Keratinocyte (primary cell): ENCODE data around the gene POPDC3. TPM values are rescaled to one million over a fixed set of nuclear protein-coding genes. Genes with fewer than 3 reads are reported as not detected.

Experiments
- DNase-seq: peaks from one replicate; pipeline ENCODE4 v3.0.0-alpha.2; 2011; ENCODE audit warnings: low read depth, missing footprints, low spot score
- FAIRE-seq: peaks from 2 replicates; lab custom pipeline; 2011; peaks lifted over from hg19 to GRCh38; lab: Jason Lieb, UNC
- H2AFZ ChIP-seq: 2 replicates; pipeline ENCODE4 v1.6.0; 2012; ENCODE audit warnings: low read length, control low read depth, inconsistent platforms; ENCODE audit not compliant: control insufficient read depth
- H3K27ac ChIP-seq: 2 replicates; pipeline ENCODE4 v1.5.1; 2011; ENCODE audit warnings: low read length; ENCODE audit not compliant: control insufficient read depth, insufficient read depth
- H3K27me3 ChIP-seq: 3 replicates; pipeline ENCODE4 v1.6.0; 2011; ENCODE audit warnings: low read length; ENCODE audit not compliant: control insufficient read depth, insufficient read depth; ENCODE audit errors: extremely low read depth
- H3K36me3 ChIP-seq, 2 experiments: 2 replicates in 1 of 2; 3 replicates in 1 of 2; pipeline ENCODE4 v1.5.1; 2011; ENCODE audit warnings: low read length in 2 of 2, mild to moderate bottlenecking in 1 of 2; ENCODE audit not compliant: control insufficient read depth in 2 of 2, insufficient read depth in 2 of 2; ENCODE audit errors: extremely low read depth in 1 of 2
- H3K4me1 ChIP-seq: 3 replicates; pipeline ENCODE4 v1.5.1; 2011; ENCODE audit warnings: low read length; ENCODE audit not compliant: control insufficient read depth, insufficient read depth; ENCODE audit errors: extremely low read depth
- H3K4me2 ChIP-seq: 3 replicates; pipeline ENCODE4 v1.6.0; 2011; ENCODE audit warnings: low read depth, low read length; ENCODE audit not compliant: control insufficient read depth, insufficient read depth; ENCODE audit errors: extremely low read depth
- H3K4me3 ChIP-seq, 3 experiments: fragments of 200-600 bp in 1 of 3; sonication (generic) in 1 of 3; 2 replicates in 2 of 3; 3 replicates in 1 of 3; pipeline ENCODE4 v1.5.1; 2011 to 2016; ENCODE audit warnings: low read length in 3 of 3, mild to moderate bottlenecking in 3 of 3, control low read depth in 2 of 3, inconsistent platforms in 1 of 3, low read depth in 1 of 3, mixed read lengths in 1 of 3, mixed run types in 1 of 3, moderate library complexity in 1 of 3; ENCODE audit not compliant: control insufficient read depth in 2 of 3, insufficient read depth in 2 of 3; ENCODE audit errors: extremely low read depth in 1 of 3
- H3K79me2 ChIP-seq: 2 replicates; pipeline ENCODE4 v1.6.0; 2012; ENCODE audit warnings: low read length; ENCODE audit not compliant: control insufficient read depth, insufficient read depth
- H3K9ac ChIP-seq: 3 replicates; pipeline ENCODE4 v1.6.0; 2011; ENCODE audit warnings: low read length; ENCODE audit not compliant: control insufficient read depth, insufficient read depth; ENCODE audit errors: extremely low read depth
- H3K9me1 ChIP-seq: 3 replicates; pipeline ENCODE4 v1.6.0; 2011; ENCODE audit warnings: low read length; ENCODE audit not compliant: control insufficient read depth, insufficient read depth; ENCODE audit errors: extremely low read depth
- H3K9me3 ChIP-seq: 2 replicates; pipeline ENCODE4 v1.5.1; 2012; ENCODE audit warnings: low read depth, low read length; ENCODE audit not compliant: control insufficient read depth
- H4K20me1 ChIP-seq: 3 replicates; pipeline ENCODE4 v1.6.0; 2011; ENCODE audit warnings: low read length; ENCODE audit not compliant: control insufficient read depth, insufficient read depth; ENCODE audit errors: extremely low read depth
- EZH2 ChIP-seq: IDR thresholded peaks from one replicate; pipeline ENCODE4 v1.6.1; 2012; ENCODE audit warnings: inconsistent platforms, mild to moderate bottlenecking, low read length, moderate library complexity
- dilution Hi-C: fragments of 300-500 bp; cut with MboI; formaldehyde crosslinking; loops from one replicate; pipeline ENCODE4 v1.7.0; 2020; ENCODE audit warnings: low sequenced_read_pairs; ENCODE audit not compliant: extremely low pct_ligation_motif_present
- polyA plus RNA-seq, 5 experiments: library from polyadenylated mRNA; depleted of rRNA in 3 of 5; stranded (reverse) in 3 of 5; stranded (forward) in 1 of 5; unstranded in 1 of 5; fragments of >200 nt; gene quantifications; 1 replicate in 1 of 5; 2 replicates in 3 of 5; 3 replicates in 1 of 5; pipeline versions ENCODE4 v1.2.1 to v1.2.3, GENCODE V29; 2011 to 2012; ENCODE audit warnings: missing spikeins in 2 of 5, low read depth in 1 of 5, low replicate concordance in 1 of 5
- TF ChIP-seq, protein P1 (sequence below), 3 experiments: IDR thresholded peaks in 1 of 3; conservative IDR thresholded peaks in 1 of 3; optimal IDR thresholded peaks in 1 of 3; 2 replicates in 2 of 3; 3 replicates in 1 of 3; pipeline versions ENCODE3 to v1.5.1; 2011; ENCODE audit warnings: low read length in 3 of 3, mild to moderate bottlenecking in 3 of 3, moderate library complexity in 2 of 3, control low read depth in 1 of 3, inconsistent platforms in 1 of 3; ENCODE audit not compliant: insufficient read depth in 2 of 3; ENCODE audit errors: extremely low read depth in 1 of 3

Gene POPDC3
- polyA plus RNA-seq, 1 donor (not counting 4 experiments of a cell fraction or from before 2014, with no cell fraction given), result 17.2 TPM

GRCh38 chr6:105163183-105163582 is 16.6 kb downstream of the POPDC3 start:
- Histone ChIP-seq H3K36me3 (no peaks in the 10 kb centered on the region), H4K20me1 (no peaks in the 10 kb centered on the region), H3K9me1 (no peaks in the 10 kb centered on the region), H3K4me3 (no peak overlapping the region), H3K27me3 (peaks cover 4% of the 10 kb centered on the region), H2AFZ (no peak overlapping the region), H3K4me1 (no peaks in the 10 kb centered on the region), H3K27ac (no peak overlapping the region), H3K4me2 (no peak overlapping the region), H3K9me3 (no peaks in the 10 kb centered on the region), H3K9ac (no peak overlapping the region), H3K79me2 (no peaks in the 10 kb centered on the region)
- dilution Hi-C loops, result no loop called here
- no peak for TF ChIP-seq EZH2
- TF ChIP-seq, protein P1, sequence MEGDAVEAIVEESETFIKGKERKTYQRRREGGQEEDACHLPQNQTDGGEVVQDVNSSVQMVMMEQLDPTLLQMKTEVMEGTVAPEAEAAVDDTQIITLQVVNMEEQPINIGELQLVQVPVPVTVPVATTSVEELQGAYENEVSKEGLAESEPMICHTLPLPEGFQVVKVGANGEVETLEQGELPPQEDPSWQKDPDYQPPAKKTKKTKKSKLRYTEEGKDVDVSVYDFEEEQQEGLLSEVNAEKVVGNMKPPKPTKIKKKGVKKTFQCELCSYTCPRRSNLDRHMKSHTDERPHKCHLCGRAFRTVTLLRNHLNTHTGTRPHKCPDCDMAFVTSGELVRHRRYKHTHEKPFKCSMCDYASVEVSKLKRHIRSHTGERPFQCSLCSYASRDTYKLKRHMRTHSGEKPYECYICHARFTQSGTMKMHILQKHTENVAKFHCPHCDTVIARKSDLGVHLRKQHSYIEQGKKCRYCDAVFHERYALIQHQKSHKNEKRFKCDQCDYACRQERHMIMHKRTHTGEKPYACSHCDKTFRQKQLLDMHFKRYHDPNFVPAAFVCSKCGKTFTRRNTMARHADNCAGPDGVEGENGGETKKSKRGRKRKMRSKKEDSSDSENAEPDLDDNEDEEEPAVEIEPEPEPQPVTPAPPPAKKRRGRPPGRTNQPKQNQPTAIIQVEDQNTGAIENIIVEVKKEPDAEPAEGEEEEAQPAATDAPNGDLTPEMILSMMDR (optimal IDR thresholded peaks at IDR 0.05 in 1 of 3, IDR thresholded peaks at IDR 0.05 in 1 of 3, conservative IDR thresholded peaks at IDR 0.05 in 1 of 3; ENCODE audit: extremely low read depth in 1 of 3, insufficient read depth in 2 of 3, low read length in 3 of 3), result no peak
- no peak for DNase-seq
- FAIRE-seq, result no peak

- FAIRE-seq, result no peak
- TF ChIP-seq, protein P1 (optimal IDR thresholded peaks at IDR 0.05 in 1 of 3, IDR thresholded peaks at IDR 0.05 in 1 of 3, conservative IDR thresholded peaks at IDR 0.05 in 1 of 3; ENCODE audit: extremely low read depth in 1 of 3, insufficient read depth in 2 of 3, low read length in 3 of 3), result no peak
- TF ChIP-seq EZH2, result no peak
Observed at GRCh38 chr6:105162377-105162776, 17.4 kb downstream of the POPDC3 start.

More at GRCh38 chr6:105162377-105162776, 17.4 kb downstream of the POPDC3 start:
- Histone ChIP-seq H3K79me2 (no peaks in the 10 kb centered on the region), H3K4me1 (no peaks in the 10 kb centered on the region), H4K20me1 (no peaks in the 10 kb centered on the region), H3K9me3 (no peaks in the 10 kb centered on the region), H3K4me3 (no peak overlapping the region), H3K27me3 (no peaks in the 10 kb centered on the region), H3K9ac (no peak overlapping the region), H3K36me3 (no peaks in the 10 kb centered on the region), H2AFZ (no peak overlapping the region), H3K4me2 (no peak overlapping the region), H3K9me1 (no peaks in the 10 kb centered on the region), H3K27ac (no peak overlapping the region)
- dilution Hi-C loops, result no loop called here
- no peak for DNase-seq
